CD4-positive, alpha-beta T cell treated with Interleukin-17A for 1 hour (primary cell): Measurements from ENCODE around the gene ARID1A.
"Not testable (repeated sequence)": the region's sequence is repeated elsewhere in the genome, so short reads cannot be mapped to it uniquely, and the experiment has no call there.

Experiments
- DNase-seq: peaks from one replicate; pipeline ENCODE4 v3.0.0-alpha.2; 2020

ARID1A gene

DNA sequence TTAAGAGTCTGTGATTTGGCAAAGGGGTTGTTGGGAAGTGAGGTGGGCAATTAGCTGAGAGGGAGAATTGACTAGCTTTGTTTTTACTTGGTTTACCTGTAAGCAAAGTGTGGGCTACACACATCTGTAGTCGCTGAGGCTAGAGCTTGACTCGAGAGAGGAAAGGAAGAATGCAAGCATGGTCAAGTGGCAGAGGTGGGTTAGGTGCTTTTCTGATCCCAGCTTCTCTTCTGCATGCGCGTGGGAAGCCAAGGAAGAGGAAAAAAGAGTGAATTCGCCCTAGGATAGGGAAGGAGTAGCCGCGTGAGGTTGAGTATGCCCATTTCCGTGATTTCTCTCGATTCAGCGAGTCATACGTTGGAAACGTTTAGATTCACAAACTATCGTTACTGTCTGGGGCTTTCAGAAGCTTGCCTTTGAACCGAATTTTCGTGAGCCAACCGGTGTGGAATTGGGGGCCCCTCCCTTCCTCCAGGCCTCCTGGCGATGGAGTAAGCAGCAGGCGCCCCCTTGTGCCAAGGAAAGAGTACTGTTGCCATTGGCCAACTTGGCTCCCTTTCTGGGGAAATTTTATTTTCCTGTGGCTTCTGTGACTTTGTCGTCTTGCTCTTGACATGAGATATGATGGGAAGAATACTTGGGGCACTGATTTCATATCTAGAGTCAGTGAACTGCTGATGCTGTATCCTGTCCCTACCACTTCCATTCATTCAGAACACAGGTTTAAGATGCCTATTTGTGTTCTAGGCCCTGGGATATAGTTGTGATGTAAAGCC is 93.2 kb downstream of the ARID1A start:
- DNase-seq = peak; percentile 92

DNA sequence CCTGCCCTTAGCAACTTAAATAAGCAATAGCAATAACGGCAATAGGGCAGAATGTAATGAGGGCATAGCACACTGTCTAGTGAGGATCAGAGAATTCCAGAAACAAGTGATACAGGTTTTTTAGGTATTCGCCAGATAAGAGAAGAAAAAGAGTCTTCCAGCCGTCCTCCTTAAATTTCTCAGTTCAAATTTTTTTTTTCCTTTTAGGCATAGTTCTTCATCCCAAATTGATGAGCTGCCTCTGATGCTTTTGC is 93.7 kb downstream of the ARID1A start:
- DNase-seq = no peak

DNA sequence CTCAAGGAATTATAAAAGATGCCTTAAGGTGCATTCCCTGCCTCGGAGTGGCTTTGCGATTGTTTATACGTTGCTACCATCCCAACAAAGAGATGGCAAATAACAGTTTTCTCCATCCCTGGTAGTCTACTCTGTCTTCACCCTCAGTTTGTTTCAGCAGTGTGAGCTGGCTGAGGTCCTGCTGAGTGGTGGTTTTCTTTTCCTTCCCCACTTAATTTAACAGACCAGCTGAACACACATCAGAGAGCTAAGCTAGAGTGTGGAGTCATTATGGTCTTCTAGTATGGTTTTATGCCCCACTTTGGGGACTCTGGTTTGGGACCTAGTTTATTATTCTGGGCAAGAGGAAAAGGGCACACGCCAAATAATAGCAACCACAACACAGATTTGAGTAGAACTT is 94.1 kb downstream of the ARID1A start:
- DNase-seq = no peak

DNA sequence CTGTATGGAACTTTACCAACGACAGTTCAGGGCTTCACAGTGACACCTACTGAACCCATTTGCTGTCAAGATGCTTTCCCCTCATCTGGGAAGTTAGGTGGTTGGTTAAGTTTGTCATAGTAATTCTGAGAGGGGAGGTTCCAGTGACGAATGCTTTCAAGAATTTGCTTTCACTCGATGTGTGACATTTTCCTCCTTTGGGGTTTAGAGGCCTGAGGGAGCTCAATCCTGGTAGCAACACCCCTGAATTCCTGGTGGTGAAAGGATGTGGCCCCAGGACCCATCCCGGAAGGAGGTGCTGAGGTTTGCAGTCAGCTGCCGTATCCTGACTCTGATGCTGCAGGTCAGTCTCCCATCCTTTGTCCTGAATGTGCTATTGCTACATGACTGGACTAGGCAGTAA is 94.7 kb downstream of the ARID1A start:
- DNase-seq = peak; percentile 28

DNA sequence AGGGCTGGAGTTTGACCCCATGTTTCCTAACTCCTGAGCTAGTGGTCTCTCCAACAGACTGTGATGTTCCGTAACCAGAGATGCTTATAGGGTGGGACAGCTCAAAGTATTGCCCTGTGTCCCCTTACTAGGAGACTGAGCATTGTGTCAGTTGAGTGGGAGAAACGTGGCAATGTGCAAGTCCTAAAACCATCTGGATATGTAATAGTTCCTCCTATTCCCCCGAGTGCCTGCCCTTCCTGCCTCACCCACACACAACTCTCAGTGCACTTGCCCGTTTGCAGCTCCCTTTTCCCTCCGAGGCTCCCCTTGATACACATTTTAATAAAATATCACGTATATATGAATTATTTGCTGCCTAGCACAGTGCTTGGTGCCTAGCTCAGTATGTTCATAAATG is 95.3 kb downstream of the ARID1A start:
- DNase-seq = no peak

DNA sequence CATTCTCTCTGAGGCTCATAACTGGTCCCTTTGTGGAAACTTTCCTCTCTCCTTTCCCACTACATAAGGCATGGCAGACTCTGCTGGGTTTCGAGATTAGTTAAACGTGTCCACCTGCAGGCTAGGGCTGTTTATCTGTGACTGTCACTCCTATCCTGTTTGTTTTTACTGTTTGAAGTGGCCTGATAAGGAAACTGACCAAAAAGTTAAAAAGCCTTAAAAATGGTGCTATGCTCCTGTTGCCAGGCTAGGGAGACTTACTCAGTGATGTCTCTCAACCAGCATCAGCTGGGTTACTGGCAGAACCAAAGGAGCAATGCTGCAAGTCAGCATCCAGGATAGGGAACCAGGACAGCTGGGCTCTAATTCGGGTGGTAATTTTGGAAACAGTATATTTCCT is 95.8 kb downstream of the ARID1A start:
- DNase-seq = no peak

DNA sequence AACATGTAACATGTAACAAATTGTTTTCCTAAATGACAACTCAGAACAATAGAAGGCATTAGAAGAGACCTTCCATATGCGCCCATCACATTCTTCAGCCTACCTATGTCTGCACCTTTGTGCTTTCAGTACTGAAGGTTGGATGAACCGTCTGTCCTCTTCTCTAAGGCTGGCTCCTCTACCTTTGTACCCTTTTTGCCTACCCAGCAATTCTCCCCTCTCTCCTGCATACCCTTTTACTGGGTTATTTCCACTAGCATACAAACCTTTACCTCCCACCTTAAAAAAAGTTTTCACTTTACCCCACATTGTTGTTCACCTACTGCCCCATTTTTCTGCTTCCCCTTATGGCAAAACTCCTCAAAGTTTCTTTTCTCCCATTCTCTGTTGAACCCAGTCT is 97.1 kb downstream of the ARID1A start:
- DNase-seq = no peak

DNA sequence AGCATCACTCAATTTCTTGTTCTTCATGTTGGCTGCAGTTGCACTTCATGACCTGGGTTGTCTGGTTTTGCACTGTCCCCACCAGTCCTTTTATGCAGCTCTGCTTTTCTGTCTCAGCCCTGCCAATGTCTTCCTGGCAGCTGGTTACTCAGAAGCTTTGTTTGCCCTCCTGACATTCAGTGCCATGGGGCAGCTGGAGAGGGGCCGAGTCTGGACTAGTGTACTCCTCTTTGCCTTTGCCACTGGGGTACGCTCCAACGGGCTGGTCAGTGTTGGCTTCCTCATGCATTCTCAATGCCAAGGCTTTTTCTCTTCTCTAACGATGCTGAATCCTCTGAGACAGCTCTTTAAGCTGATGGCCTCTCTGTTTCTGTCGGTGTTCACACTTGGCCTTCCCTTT is 98.6 kb downstream of the ARID1A start:
- DNase-seq = no peak

DNA sequence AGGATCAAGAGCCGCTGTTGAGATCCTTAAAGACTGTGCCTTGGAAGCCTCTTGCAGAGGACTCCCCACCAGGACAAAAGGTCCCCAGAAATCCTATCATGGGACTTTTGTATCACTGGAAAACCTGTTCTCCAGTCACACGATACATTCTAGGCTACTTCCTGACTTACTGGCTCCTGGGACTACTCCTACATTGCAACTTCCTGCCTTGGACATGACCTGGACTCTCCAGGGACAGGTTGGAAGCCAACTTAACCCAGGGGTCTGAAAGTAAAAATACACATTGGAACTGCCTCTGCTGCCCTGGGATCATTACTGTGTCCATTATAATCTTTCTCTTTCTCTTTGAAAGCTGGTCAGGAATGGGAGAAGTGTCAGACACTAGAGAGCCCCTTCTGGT is 101.8 kb downstream of the ARID1A start:
- no peak for DNase-seq

DNA sequence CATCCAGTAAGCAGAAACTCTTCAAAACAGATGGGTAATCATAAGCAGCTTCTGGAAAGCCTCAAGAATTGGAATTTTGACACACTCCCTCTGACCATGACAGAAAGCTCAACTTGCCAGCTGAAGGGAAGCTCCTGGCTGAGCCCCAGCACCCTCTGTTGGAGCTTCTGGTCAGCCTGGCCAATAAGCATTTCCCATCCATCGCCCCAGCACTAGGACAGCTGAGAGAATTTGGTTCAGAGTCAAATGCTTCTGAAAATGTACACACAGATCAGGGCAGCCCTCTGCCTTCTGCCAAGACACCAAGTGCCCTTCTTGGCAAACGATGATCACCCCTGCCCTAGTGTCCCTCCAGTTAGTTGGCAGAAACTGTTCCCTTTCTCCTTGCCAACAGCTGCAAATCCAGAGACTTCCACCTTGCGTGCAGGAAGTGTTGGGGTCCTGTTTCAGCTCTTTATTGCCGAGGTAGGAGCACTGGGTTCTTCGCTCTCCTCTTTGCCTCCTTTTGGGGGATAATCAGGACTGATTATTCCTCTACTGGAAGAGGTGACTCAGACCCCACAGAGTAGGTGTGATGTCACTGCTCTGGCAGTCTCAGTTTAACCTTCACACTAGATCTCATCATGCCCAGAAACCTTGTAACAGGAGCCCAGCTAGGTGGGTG is 103.8 kb downstream of the ARID1A start:
- peak; percentile 32 for DNase-seq

DNA sequence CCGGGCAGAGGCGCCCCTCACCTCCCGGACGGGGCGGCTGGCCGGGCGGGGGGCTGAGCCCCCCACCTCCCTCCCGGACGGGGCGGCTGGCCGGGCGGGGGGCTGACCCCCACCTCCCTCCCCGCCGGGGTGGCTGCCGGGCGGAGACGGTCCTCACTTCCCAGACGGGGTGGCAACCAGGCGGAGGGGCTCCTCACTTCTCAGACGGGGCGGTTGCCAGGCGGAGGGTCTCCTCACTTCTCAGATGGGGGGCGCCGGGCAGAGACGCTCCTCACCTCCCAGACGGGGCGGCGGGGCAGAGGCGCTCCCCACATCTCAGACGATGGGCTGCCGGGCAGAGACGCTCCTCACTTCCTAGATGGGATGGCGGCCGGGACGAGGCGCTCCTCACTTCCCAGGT is 108.1 kb downstream of the ARID1A start:
- not testable (repeated sequence) for DNase-seq

DNA sequence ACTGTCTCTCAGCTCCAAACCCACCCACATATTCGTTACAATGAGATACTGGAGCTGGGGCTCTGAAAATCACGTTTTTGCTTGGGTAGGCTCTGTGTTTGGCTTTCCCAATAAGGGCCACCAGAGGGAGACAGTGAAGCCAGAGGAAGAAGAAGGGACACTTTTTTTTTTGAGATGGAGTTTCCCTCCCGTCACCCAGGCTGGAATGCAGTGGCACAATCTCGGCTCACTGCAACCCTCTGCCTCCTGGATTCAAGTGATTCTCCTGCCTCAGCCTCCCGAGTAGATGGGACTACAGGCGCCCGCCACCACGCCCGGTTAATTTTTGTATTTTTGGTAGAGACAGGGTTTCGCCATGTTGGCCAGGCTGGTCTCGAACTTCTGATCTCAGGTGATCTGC is 114.3 kb downstream of the ARID1A start:
- DNase-seq = peak; percentile 89

DNA sequence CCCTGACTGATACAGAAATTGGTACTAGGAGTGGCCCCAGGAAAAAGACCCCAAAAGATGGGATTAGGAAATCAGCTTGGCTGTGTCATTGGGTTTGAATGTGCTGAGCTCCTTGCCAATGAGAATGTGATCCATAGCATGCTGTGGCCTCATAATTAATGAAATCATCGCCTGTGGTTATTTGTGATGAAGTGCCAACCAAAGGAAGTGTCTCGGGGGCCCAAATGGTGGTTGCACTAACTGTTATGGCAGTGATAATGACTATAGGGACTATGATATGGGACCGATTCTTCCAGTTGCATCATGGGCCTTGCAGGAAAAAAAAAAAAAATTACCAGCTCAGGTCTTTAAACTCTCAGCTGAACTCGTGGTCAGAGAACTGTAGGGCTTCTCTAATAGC is 115.2 kb downstream of the ARID1A start:
- peak; percentile 55 for DNase-seq

DNA sequence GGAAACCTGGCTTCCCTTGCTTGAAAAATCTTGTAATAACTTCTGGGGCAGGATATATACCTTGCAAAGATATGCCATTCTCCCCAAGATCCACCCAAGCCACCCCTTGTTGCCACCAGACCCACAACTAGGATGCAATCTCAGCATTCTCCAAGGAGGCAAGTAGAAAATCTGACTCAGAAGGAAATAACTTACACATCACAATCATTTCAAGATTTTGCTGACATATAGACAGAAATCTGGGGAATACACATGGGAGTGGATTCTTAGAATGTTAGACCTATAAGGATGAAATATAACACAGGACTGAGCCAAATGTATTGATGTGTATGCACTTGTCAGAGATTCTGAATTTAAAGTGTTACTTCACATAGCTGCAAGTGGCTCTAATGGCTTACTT is 115.9 kb downstream of the ARID1A start:
- no peak for DNase-seq

DNA sequence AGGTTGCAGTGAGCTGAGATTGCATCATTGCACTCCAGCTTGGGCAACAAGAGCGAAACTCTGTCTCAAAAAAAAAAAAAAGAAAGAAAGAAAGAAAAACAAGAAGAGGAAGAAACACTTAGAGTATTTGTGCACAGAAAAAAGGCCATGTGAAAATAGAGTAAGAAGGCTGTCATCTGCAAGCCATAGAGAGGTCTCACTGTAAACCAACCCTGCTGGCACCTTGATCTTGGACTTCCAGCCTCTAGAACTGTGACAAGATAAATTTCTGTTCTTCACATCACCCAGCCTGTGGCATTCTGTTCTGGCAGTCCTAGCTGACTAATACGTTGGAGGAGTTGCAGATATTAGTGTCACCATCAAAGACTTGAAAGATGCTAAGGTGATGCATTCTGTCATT is 118.6 kb downstream of the ARID1A start:
- no peak for DNase-seq

DNA sequence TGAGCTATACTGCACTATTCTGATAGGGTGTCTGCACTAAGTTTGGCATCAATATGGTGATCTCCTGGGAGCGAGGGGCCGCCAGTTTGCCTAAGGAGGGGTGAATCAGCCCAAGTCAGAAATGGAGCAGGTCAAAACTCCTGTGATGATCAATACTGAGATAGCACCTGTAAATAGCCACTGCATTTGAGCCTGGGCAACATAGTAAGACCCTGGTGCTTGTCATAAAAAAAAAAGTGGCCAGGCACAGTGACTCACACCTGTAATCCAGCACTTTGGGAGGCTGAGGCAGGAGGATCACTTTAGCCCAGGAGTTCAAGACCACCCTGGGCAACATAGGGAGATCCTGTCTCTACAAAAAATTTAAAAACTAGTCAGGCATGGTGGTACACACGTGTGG is 119.1 kb downstream of the ARID1A start:
- DNase-seq = no peak

DNA sequence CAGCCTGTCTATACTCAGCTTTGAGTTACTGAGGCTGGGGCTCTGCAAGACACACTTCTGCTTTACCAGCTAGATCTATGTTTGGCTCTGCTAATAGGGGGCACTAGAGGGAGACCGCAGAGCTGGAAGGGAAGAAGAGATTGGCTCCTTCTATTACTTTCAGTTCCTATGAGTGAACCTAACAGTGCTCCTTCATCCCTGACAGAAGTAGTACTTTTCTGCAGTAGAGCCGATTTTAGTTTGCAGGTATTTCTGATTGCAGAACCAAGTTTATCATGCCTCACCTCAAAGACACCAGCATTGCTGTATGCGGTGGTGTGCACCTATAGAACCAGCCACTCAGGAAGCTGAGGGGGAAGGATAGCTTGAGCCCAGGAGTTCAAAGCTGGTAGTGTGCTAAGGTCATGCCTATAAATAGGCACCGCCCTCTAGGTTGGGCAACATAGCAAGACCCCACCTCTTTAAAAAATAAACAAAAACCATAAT is 125.0 kb downstream of the ARID1A start:
- peak; percentile 71 for DNase-seq

DNA sequence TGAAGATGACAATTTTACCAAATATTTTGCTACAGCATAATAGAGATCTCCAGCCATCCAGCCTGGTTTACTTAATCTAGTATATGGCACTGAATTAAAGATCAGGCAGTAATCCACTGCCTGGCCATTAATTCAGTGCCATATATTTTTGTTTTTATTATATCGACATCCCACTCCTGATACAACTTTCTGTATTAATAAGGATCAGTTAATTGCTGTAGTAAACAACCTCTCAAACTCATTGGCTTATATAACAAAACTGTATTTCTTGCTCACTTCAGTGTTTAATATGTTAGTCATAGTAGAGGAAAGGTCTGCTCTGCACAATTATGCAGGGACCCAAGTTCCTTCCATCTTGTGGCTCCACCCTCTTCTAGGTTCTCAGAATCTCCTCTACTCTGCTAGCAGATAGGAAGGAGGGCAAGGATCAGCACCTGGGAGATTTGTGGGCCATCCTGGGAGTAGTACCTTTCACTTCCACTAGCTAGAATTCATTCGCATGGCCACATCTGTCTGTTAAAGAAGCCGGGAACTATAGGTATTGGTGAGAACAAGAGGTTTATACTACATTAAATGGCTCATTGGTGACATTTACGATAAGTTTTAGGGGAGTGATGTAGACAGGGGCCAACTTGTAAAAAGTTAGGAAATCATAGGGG is 127.1 kb downstream of the ARID1A start:
- DNase-seq = no peak

DNA sequence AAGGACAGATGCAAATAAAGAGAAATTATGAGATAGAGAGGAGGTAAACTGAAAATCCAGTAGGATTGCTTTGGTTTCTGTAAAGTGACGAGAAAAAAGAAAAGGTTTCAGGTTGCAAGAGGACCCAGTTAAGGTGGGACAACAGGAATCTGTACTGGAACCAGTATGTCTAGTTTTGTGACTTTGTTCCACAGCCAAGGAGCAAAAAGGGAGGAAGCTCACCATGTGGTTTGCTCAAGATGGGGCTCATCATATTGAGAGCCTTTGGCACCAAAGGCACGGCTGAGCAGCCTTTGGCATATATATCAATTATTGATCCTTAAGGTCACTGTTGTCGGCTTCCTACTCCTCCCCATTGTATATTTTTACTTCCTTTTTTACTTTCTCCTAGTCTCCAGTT is 128.9 kb downstream of the ARID1A start:
- DNase-seq = no peak

DNA sequence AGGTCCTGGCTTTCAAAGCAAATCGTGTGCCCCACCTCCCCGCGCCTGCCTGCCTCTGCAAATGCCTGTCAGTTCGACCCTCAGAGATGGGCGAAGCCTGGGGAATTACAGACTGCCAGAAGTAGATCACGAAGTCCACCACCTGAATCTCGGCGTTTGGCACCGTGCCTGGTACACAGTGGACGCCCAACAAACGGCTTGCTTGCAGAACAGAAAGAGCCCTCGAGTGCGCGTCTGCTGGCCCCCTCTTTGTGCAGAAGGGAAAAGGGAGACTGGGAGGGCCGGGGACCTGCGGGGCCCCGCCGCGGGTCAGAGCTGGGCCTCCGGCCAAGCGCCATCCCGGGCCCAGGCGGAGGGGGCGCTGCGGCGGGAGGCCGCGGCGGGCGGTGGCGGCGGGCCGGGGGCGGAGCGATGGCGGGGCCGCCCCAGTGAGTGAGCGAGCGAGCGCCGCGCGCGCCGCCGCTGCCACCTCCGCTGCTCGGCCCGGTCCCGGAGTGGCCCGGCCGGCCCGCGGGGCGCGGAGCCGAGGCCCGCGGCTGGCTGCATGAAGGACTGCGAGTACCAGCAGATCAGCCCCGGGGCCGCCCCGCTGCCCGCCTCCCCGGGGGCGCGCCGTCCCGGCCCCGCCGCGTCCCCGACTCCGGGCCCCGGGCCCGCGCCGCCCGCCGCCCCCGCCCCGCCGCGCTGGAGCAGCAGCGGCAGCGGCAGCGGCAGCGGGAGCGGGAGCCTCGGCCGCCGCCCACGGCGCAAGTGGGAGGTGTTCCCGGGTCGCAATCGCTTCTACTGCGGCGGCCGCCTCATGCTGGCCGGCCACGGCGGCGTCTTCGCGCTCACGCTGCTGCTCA is 130.7 kb downstream of the ARID1A start, which contains the start of gene ZDHHC18:
Gene ZDHHC18 (plus strand): TSS at position 428 of the 845 bp plus-strand sequence. CDS start 117 bp downstream, at position 545.
- peak; percentile 71 for DNase-seq

DNA sequence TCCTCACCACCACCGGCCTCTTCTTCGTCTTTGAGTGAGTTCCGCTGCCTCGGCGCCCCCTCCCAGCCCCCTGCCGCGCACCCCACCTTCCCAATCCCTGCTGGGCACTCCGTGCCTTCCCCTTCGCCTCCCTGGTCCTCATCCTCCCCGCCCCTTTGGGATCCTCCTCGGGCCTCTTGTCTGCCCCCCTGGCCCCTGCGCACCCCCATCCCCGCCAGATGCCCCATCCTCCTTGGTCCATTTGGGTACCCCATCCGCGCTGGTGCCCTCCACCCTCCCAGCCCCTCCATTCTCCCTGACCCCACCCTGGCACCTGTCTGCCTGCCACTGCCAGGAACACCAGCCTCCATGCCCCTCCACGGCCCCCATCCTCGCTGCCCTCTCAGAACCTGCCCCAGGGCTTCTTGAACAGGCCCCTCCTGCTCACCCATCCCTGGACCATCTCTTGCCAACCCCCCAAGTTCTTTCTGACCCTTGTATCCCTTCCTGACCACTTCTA is 131.3 kb downstream of the ARID1A start:
- DNase-seq = no peak

DNA sequence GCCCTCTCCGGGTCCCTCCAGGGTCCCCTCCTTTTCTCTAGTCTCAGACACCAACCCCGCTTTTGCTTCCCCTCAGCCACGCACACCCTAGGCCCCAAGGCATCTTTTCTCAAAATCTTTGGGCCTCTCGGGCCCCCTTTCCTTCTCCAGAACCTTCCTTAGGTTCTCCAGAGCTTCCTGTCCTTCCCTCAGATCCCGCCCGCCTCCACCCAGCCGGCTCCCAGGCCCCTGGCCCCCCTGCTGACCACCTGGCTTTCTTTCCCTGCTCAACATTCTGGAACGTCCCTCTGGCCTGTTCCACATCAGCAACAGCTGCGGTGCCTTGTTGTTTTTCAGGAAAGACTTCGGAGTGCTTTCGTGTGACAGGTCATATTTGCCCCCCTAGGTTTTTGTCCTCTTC is 131.8 kb downstream of the ARID1A start:
- no peak for DNase-seq

DNA sequence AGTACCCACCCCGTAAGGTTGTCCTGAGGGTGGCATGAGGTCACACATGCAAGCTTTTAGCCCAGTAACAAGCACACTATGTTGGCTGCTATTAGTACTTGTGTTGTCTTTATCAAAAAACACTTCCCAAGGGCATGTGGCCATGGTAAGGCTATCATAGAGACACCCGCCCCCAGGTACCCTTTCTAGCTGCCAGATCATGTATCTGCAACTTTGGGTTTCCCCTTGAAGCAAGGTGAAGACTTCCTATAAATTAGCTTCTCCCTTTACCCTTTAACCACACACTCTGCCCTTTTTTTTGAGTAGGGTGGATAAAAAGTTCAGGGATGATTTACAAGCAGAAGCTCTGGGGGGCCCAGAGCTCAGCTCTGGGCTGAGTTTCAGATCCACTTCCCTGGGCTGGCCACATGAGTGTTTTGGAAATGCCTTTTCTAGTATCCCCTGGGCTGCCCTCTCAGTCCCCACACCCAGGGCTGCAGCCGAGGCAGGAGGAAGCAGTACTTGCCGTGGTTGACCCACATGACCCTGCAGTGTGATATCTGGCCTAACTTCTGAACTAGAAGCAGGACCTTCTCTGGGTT is 132.7 kb downstream of the ARID1A start:
- DNase-seq = peak; percentile 58
